H9 (cell line): ENCODE results near the gene APCDD1L. TPM values are rescaled to one million over a fixed set of nuclear protein-coding genes. Genes with fewer than 3 reads are reported as not detected.
A peak's percentile ranks its signal among the peaks of the same experiment; 100 is the strongest.

Experiments used
- DNase-seq: peaks from one replicate; pipeline ENCODE4 v3.0.0-alpha.2; 2017
- H2AFZ ChIP-seq: one replicate; pipeline ENCODE4 v1.6.1; 2013; ENCODE audit warnings: mild to moderate bottlenecking, low read length, control low read depth, moderate library complexity
- H2AK5ac ChIP-seq: 2 replicates; pipeline ENCODE4 v1.6.1; 2013; ENCODE audit warnings: low read length, control low read depth, mixed read lengths; ENCODE audit not compliant: insufficient read length
- H2BK120ac ChIP-seq: one replicate; pipeline ENCODE4 v1.6.1; 2013; ENCODE audit warnings: low read depth, mild to moderate bottlenecking, low read length, control low read depth, inconsistent platforms; ENCODE audit not compliant: poor library complexity, severe bottlenecking
- H2BK12ac ChIP-seq: 2 replicates; pipeline ENCODE4 v1.6.1; 2013; ENCODE audit warnings: low read length, control low read depth, mixed read lengths, low read depth; ENCODE audit not compliant: insufficient read length
- H2BK15ac ChIP-seq: 2 replicates; pipeline ENCODE4 v1.6.1; 2013; ENCODE audit warnings: low read depth, low read length, control low read depth
- H2BK20ac ChIP-seq: one replicate; pipeline ENCODE4 v1.6.1; 2013; ENCODE audit warnings: low read depth, mild to moderate bottlenecking, low read length, control low read depth, inconsistent platforms; ENCODE audit not compliant: poor library complexity, severe bottlenecking
- H2BK5ac ChIP-seq: 2 replicates; pipeline ENCODE4 v1.6.1; 2013; ENCODE audit warnings: low read length, control low read depth, mixed read lengths; ENCODE audit not compliant: insufficient read length
- H3K14ac ChIP-seq: 2 replicates; pipeline ENCODE4 v1.6.1; 2013; ENCODE audit warnings: low read length, control low read depth; ENCODE audit not compliant: insufficient read depth
- H3K18ac ChIP-seq: 2 replicates; pipeline ENCODE4 v1.6.1; 2013; ENCODE audit warnings: low read depth, mild to moderate bottlenecking, mixed read lengths, low read length, control low read depth; ENCODE audit not compliant: insufficient read length
- H3K23ac ChIP-seq: 2 replicates; pipeline ENCODE4 v1.6.1; 2013; ENCODE audit warnings: low read length, control low read depth, mixed read lengths, low read depth; ENCODE audit not compliant: insufficient read length
- H3K23me2 ChIP-seq: 2 replicates; pipeline ENCODE4 v1.6.1; 2013; ENCODE audit warnings: low read depth, mild to moderate bottlenecking, mixed read lengths, low read length, control low read depth; ENCODE audit not compliant: insufficient read length, poor library complexity, severe bottlenecking
- H3K27ac ChIP-seq: 2 replicates; pipeline ENCODE4 v1.5.1; 2013; ENCODE audit warnings: low read length, control low read depth, mixed read lengths, low read depth; ENCODE audit not compliant: insufficient read length
- H3K27me3 ChIP-seq: 2 replicates; pipeline ENCODE4 v1.6.1; 2013; ENCODE audit warnings: low read length, control low read depth, inconsistent platforms; ENCODE audit not compliant: insufficient read depth
- H3K4ac ChIP-seq: 2 replicates; pipeline ENCODE4 v1.6.1; 2013; ENCODE audit warnings: low read depth, mild to moderate bottlenecking, control low read depth, inconsistent platforms, low read length, moderate library complexity
- H3K4me1 ChIP-seq: 2 replicates; pipeline ENCODE4 v1.6.1; 2013; ENCODE audit warnings: low read length, control low read depth, inconsistent platforms; ENCODE audit not compliant: insufficient read depth
- H3K4me2 ChIP-seq: 2 replicates; pipeline ENCODE4 v1.6.1; 2013; ENCODE audit warnings: low read length, control low read depth, mixed read lengths; ENCODE audit not compliant: insufficient read length, insufficient read depth
- H3K56ac ChIP-seq: 2 replicates; pipeline ENCODE4 v1.6.1; 2013; ENCODE audit warnings: low read depth, mild to moderate bottlenecking, mixed read lengths, low read length, control low read depth; ENCODE audit not compliant: insufficient read length
- H3K79me1 ChIP-seq: 2 replicates; pipeline ENCODE4 v1.6.1; 2013; ENCODE audit warnings: low read depth, mild to moderate bottlenecking, moderate library complexity, low read length, control low read depth, inconsistent platforms; ENCODE audit not compliant: insufficient read depth, poor library complexity, severe bottlenecking
- H3K79me2 ChIP-seq: 2 replicates; pipeline ENCODE4 v1.6.1; 2013; ENCODE audit warnings: low read length, control low read depth, inconsistent platforms; ENCODE audit not compliant: insufficient read depth
- H3K9ac ChIP-seq: 2 replicates; pipeline ENCODE4 v1.6.1; 2013; ENCODE audit warnings: low read length, control low read depth, mixed read lengths; ENCODE audit not compliant: insufficient read length; ENCODE audit errors: extremely low read depth
- H3K9me3 ChIP-seq: one replicate; pipeline ENCODE4 v1.6.1; 2013; ENCODE audit warnings: low read depth, low read length, inconsistent platforms; ENCODE audit not compliant: control insufficient read depth
- H3T11ph ChIP-seq: one replicate; pipeline ENCODE4 v1.6.1; 2013; ENCODE audit warnings: mild to moderate bottlenecking, low read length, control low read depth, inconsistent platforms
- H4K20me1 ChIP-seq: one replicate; pipeline ENCODE4 v1.6.1; 2013; ENCODE audit not compliant: control insufficient read depth, insufficient read length, insufficient read depth
- H4K5ac ChIP-seq: 2 replicates; pipeline ENCODE4 v1.6.1; 2013; ENCODE audit warnings: low read depth, mild to moderate bottlenecking, mixed read lengths, low read length, control low read depth; ENCODE audit not compliant: insufficient read length
- H4K8ac ChIP-seq: replicated peaks from 2 replicates; pipeline ENCODE4 v1.6.1; 2013; ENCODE audit warnings: low read length, control low read depth, mixed read lengths, low read depth; ENCODE audit not compliant: insufficient read length
- H4K91ac ChIP-seq: 2 replicates; pipeline ENCODE4 v1.6.1; 2013; ENCODE audit warnings: low read depth, mild to moderate bottlenecking, moderate library complexity, mixed read lengths, low read length, control low read depth; ENCODE audit not compliant: insufficient read length
- H3K27ac Mint-ChIP-seq, 3 experiments: 2 replicates in 2 of 3; 3 replicates in 1 of 3; pipeline ENCODE4 v1.8.0; 2020 to 2021; ENCODE audit warnings: mixed read lengths in 3 of 3, mild to moderate bottlenecking in 1 of 3, moderate library complexity in 1 of 3
- H3K27me3 Mint-ChIP-seq: 2 replicates; pipeline ENCODE4 v1.8.0; 2021; ENCODE audit warnings: low read depth, mild to moderate bottlenecking, moderate library complexity, mixed read lengths
- H3K36me3 Mint-ChIP-seq, 3 experiments: 2 replicates in 2 of 3; 3 replicates in 1 of 3; pipeline ENCODE4 v1.8.0; 2020 to 2021; ENCODE audit warnings: low read depth in 3 of 3, mixed read lengths in 3 of 3; ENCODE audit not compliant: insufficient read depth in 1 of 3
- H3K4me1 Mint-ChIP-seq, 2 experiments: 2 replicates each; pipeline ENCODE4 v1.8.0; 2020; ENCODE audit warnings: mixed read lengths in 2 of 2
- H3K4me3 Mint-ChIP-seq, 2 experiments: 2 replicates in 1 of 2; 3 replicates in 1 of 2; pipeline ENCODE4 v1.8.0; 2020 to 2021; ENCODE audit warnings: mild to moderate bottlenecking in 2 of 2, mixed read lengths in 2 of 2, moderate library complexity in 1 of 2
- H3K9me3 Mint-ChIP-seq, 2 experiments: 2 replicates in 1 of 2; 3 replicates in 1 of 2; pipeline ENCODE4 v1.8.0; 2020; ENCODE audit warnings: mild to moderate bottlenecking in 2 of 2, mixed read lengths in 2 of 2, moderate library complexity in 1 of 2
- CTCF ChIP-seq: fragments of 200-600 bp; sonication (generic); conservative IDR thresholded peaks from 3 replicates; pipeline ENCODE4 v1.8.0; 2021; ENCODE audit warnings: antibody characterized with exemption, mild to moderate bottlenecking
- WGBS: extraction: QIAGEN DNeasy Blood & Tissue Kit; methylation state at CpG from one replicate; pipeline ENCODE4 v1.1.7; 2013; ENCODE audit warnings: missing lambda C conversion rate, low lambda C conversion rate, mixed read lengths; ENCODE audit not compliant: insufficient read length; ENCODE audit errors: extremely low coverage; 5-methylcytosine and 5-hydroxymethylcytosine counted together
- total RNA-seq: library from RNA; stranded (reverse); gene quantifications from 2 replicates; pipeline ENCODE4 v1.2.1, GENCODE V29; 2021

APCDD1L gene
- total RNA-seq, 1 experiment from 2014 or later = 0.68 TPM

DNA sequence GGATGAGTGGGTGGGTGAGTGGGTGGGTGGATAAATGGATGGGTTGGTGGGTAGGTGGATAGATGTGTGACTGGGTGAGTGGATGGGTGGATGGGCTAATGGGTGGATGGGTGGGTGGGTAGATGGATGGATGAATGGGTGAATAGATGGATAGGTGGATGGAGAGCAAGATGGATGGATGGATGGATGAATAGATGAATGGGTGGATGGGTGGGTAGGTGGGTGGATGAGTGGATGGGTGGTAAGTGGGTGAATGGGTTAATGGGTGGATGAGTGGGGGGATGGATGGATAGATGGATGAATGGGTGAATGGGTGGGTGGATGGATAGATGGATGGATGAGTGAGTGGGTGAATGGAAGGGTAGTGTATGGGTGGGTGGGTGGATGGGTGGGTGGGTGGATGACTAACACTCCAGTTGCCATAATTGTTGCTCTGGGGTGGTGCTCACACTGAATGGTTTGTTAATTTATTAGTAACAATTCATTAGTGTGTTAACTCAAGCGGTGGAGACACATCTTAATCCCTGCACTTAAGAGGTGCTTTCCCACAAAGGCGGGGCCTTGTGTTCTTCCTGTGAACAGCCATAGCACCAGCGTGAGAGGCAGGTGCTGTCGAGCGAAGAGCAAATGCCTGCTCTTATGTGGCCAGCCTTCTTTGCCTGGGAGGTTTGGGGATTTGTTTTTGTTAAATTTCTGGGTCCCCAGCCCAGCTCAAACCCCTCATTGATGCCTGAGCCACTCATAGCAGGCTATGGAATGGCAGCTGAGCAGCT lies 4.9 kb upstream of the APCDD1L start:
- Mint-ChIP-seq H3K4me1 (peaks cover 22 to 31% of the 10 kb centered on the region in 2 experiments), H3K4me3 (no peak overlapping the region), H3K27ac (no peak overlapping the region), H3K36me3 (peaks cover 2 to 9% (median 8%) of the 10 kb centered on the region in 3 experiments; a peak in 5 of 7 replicates), H3K9me3 (peaks cover 11 to 12% of the 10 kb centered on the region in 2 experiments; a peak in 4 of 5 replicates), H3K27me3 (peaks cover 54% of the 10 kb centered on the region)
- Histone ChIP-seq H3K27me3 (peaks cover 10% of the 10 kb centered on the region; the same call in 1 of the 2 replicates), H3K23ac (no peak overlapping the region), H4K91ac (no peak overlapping the region), H3K4me2 (no peak overlapping the region), H3K9me3 (no peaks in the 10 kb centered on the region), H2BK120ac (no peak overlapping the region), H2BK15ac (no peak overlapping the region), H3K9ac (no peak overlapping the region), H2BK5ac (no peak overlapping the region), H2AFZ (no peak overlapping the region), H2AK5ac (no peak overlapping the region), H2BK20ac (no peak overlapping the region), H3K4ac (no peak overlapping the region), H3K27ac (no peak overlapping the region), H3T11ph (no peak overlapping the region), H2BK12ac (no peak overlapping the region), H4K5ac (no peak overlapping the region), H4K8ac (no peak overlapping the region), H3K79me2 (no peaks in the 10 kb centered on the region), H3K23me2 (peaks cover 5% of the 10 kb centered on the region), H3K56ac (no peak overlapping the region), H4K20me1 (no peaks in the 10 kb centered on the region), H3K79me1 (no peaks in the 10 kb centered on the region), H3K18ac (no peak overlapping the region), H3K4me1 (peaks cover 7% of the 10 kb centered on the region; the same call in 1 of the 2 replicates), H3K14ac (no peak overlapping the region)
- DNase-seq = peak; percentile 9
- no CpG with 5 or more reads among the region's 5 CpGs for WGBS
- no peak for TF ChIP-seq CTCF
